Head of caudate nucleus (tissue), 42 donors: ENCODE measurements around the gene TOM1L2.
A peak's percentile ranks its signal among the peaks of the same experiment; 100 is the strongest.

Experiments
- DNase-seq, 42 donors: peaks; one replicate each; pipeline versions ENCODE4 v3.0.0 to v3.0.0-alpha.2; 2020 to 2021; ENCODE audit warnings: mixed read lengths in 7 of 42
- intact Hi-C: fragments of 100-400 bp; cut with DNase I; formaldehyde crosslinking; loops from one replicate; pipeline ENCODE4 v1.15.0; 2022

Gene TOM1L2

DNA sequence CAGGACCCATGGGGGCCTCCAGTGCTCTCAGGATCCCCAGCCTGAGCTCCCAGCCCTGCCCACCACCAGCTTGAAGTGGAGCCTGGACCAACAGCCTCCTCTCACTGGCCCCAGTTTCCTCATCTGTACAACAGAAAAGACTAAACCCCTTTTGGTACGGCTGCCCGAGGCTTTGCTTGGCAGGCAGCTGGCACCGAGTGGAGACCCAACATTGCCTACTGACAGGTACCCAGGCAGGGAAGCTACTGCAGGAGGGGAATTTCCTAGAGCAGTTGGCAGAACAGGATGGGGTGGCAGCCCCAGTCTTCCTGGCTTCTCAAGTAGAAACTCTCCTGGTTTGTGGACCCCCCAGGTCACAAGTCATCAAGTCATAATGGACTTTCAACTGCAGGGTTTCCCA is 149.6 kb downstream of the TOM1L2 start:
- DNase-seq: peak in 2 of 42 donors; percentile 35 to 40

GRCh38 chr17:17822189-17822588 is 150.0 kb downstream of the TOM1L2 start:
- intact Hi-C loops: loop anchor here (2.0 kb wide), 1 partner anchor 19 kb away; no protein-coding TSS in a partner anchor
- DNase-seq: peak; percentile 80 to 97 (median 93)

More for the DNA sequence above, 149.6 kb downstream of the TOM1L2 start:
- intact Hi-C loops: loop anchor here (2.0 kb wide), 1 partner anchor 18 kb away; no protein-coding TSS in a partner anchor

- DNase-seq: peak in 1 of 42 donors; percentile 24
- intact Hi-C loops: no loop called here
Measured at GRCh38 chr17:17820463-17821158, 151.6 kb downstream of the TOM1L2 start.

DNA sequence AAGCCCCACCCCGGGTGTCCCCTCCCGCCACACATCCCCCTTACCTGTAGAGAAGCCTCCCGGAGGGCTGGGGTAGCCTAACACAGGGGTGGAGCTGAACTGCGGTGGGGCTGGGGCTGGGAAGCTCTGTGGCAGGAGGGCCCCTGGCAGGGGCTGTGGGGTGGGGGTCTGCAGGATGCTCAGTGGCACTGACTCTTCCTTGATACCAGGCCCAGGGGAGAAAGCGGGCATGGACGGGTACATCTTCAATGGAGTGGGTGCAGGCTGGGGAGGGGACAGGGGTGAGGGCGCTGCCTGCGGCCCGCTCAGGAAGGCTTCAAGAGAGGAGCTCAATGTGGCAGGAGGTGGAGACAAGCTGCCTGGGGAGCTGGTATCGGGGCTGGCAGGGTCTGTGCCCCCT is 152.2 kb downstream of the TOM1L2 start:
- intact Hi-C loops: no loop called here
- DNase-seq: peak in 1 of 42 donors; percentile 19

DNA sequence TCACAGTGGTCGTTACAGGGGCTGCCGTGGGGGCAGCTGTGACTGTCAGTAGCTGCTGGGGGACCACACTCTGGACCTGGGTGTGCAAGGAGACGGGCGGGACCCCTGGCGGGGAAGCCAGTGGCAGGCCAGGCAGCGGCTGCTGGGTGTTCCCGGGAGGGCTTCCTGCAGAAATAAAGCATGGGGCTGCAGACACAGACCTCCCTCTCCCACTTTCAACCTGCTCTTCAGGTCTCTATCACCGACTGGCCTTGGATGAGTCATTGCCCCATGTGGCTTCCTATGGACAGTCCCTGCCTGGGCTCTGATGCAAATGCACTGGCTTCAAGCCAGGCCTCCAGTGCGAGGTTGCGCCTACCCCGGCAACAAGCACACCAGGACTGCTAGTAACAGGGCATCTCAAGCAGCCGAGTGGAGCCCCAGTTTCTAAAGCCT is 152.6 kb downstream of the TOM1L2 start:
- intact Hi-C loops: loop anchor here (10.0 kb wide), 1 partner anchor 215 kb away; the partner anchor contains the start of genes ATPAF2 and GID4
- peak in 32 of 42 donors; percentile 42 to 87 (median 69) for DNase-seq

DNA sequence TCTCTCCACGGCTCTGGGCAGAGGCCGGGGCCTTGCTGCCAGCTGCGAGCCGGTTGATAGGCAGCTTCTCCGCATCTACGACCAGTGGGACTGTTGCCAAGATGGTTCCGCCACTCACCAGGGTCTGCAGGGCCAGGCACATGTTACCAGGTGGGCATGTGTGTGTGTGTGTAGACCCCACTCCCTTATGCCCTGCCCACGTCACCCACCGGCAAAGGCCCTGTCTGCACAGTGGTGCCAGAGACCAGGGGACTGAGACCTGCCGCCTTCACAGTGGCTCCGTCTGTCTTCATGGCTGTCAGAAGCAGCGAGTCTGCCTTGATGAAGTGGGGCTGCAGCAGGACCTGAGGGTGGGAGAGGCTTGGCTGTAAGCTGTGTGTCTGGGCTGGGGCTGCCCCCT is 153.1 kb downstream of the TOM1L2 start:
- DNase-seq: no peak
- intact Hi-C loops: loop anchor here (10.0 kb wide), 1 partner anchor 216 kb away; the partner anchor contains the start of genes ATPAF2 and GID4

DNA sequence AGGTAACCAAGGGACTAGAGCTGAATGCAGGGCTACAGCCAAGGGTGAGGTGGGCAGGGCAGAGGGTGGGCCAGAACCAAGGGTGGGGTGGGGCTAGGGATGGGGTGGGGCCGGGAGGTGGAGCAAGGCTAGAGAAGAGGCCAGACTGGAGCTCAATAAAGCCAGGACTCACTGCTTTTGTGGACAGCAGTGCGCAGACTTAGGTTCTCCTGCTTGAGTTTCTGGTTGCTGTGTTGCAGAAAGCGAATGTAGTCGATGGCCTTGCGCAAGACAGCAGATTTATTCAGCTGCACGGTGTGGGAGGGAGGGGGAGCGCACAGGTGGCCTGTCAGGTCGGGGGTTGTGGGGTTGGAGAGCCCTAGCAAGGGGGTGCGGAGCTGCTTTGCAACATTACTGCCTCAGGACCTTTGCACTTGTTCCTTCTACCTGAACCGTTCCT is 154.1 kb downstream of the TOM1L2 start:
- intact Hi-C loops: loop anchor here (10.0 kb wide), 1 partner anchor 217 kb away; the partner anchor contains the start of genes ATPAF2 and GID4
- DNase-seq: no peak

DNA sequence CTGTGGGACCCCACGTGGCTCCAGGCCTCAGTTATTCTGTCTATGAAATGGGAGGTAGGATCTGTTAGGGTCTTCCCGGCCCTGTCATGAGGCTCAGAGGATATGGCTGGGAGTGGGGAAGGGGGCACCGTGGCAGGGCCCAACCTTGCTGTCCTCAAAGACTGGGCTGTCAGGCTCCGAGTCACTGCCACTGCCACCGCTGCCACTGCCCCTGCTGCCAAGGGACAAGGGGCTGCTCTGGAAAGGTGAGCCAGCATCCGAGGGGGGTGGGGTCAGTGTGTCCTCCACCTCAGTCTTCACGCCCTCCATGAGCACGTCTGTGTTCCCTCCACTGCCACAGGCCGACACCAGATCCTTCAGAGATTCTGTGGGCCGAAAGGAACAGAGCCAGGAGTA is 154.7 kb downstream of the TOM1L2 start:
- no peak for DNase-seq
- intact Hi-C loops: loop anchor here (10.0 kb wide), 1 partner anchor 217 kb away; the partner anchor contains the start of genes ATPAF2 and GID4

DNA sequence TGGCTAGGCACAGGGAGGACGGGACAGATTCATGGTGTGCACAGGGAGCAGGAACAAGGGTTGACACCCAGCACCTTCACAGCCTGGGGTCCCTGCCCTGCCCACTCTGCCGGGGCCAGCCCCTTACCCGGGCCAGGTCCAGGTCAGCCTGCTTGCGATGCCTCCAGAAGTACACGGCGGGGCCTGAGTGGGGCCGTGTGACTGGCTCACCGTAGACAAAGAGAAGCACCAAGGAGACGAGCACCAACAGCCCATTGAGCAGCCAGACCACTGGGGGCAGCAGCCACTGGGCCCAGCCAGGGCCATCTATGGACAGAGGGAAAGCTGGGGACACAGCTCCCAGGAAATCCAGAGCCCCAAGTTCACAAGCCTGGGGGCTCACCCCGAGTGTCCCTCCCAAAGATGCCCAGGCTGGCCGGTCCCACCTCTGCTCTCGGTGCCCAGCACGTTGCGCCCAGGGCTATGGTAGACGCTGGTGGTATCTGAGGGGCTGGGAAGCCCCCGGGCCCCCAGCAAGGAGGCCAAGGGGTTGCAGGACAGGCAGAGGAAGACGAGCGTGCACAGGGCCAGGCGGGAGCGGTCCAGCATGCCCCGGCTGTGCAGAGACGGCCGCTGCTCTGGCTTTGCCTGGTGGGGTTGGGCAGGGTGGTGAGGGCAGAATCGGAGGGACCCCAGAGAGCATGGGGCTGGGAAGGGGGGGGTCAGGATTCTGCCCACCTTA is 155.2 kb downstream of the TOM1L2 start:
- DNase-seq: peak in 1 of 42 donors; percentile 38
- intact Hi-C loops: loop anchor here (10.0 kb wide), 1 partner anchor 218 kb away; the partner anchor contains the start of genes ATPAF2 and GID4

DNA sequence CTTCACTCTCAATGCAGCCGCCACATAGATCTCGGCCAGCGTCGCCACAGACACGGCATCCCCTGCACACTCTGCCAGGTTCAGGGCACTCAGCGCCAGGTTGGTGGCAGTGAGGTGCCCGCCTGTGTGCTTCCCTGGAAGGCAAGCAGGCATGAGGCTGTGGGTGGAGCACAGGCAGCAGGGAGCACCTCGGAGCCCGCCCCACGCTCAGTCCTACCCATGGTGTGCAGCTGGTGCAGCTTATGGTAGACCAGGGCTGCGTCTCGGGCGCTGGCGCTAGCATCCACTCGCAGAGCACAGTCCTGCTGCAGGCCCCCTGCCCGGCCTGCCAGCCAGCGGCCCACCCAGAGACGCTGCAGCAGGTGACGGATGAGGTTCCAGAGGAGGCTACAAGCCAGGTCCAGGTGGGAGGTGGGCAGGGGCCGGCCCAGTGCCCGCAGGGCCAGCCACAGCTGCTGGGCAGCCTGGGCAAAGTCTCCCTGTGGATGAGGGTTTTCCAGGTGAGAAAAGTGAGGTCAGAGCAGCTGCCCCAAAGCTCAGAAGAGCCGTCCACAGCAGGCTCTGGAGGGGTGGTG is 155.9 kb downstream of the TOM1L2 start:
- peak in 36 of 42 donors; percentile 44 to 92 (median 74) for DNase-seq
- intact Hi-C loops: loop anchor here (10.0 kb wide), 1 partner anchor 218 kb away; the partner anchor contains the start of genes ATPAF2 and GID4

- intact Hi-C loops: loop anchor here (10.0 kb wide), 1 partner anchor 219 kb away; the partner anchor contains the start of genes ATPAF2 and GID4
- DNase-seq: peak in 4 of 42 donors; percentile 27 to 59 (median 54)
Measured at GRCh38 chr17:17815436-17816200, 156.6 kb downstream of the TOM1L2 start.

- intact Hi-C loops: loop anchor here (10.0 kb wide), 1 partner anchor 220 kb away; the partner anchor contains the start of genes ATPAF2 and GID4
- DNase-seq: peak in 1 of 42 donors; percentile 77
Measured at GRCh38 chr17:17815062-17815406, 157.2 kb downstream of the TOM1L2 start.

- intact Hi-C loops: loop anchor here (5.0 to 10.0 kb wide), 2 partner anchors 103 to 220 kb away; partner anchors contain the start of genes ATPAF2 and GID4
- DNase-seq: no peak
Measured at GRCh38 chr17:17814162-17815061, 157.8 kb downstream of the TOM1L2 start.

GRCh38 chr17:17813725-17814095 is 158.5 kb downstream of the TOM1L2 start:
- DNase-seq: no peak
- intact Hi-C loops: loop anchor here (2.0 to 10.0 kb wide), 4 partner anchors 47 to 221 kb away; partner anchors contain the start of genes ATPAF2, GID4 and RAI1

GRCh38 chr17:17813055-17813724 is 159.0 kb downstream of the TOM1L2 start:
- intact Hi-C loops: loop anchor here (2.0 to 10.0 kb wide), 4 partner anchors 48 to 222 kb away; partner anchors contain the start of genes ATPAF2, GID4 and RAI1

More at GRCh38 chr17:17813055-17813724, 159.0 kb downstream of the TOM1L2 start:
- no peak for DNase-seq
